ENCODE data around the gene AHDC1.

DNA sequence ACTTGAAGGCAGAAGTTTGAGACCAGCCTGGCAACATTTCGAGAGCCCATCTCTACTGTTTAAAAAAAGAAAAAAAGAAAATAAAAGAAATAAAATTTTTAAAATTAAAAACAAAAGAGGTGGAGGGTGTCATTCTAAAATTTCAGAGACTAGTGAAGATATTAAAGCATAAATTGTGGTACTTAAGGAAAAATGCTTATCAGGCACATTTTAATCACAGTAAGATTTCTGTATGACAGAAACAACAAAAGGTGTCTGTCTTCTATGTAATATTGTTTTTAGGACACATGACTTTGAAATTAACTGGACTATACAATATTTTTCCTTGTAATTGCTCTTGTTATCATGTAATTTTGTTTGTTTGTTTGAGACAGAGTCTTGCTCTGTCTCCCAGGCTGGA lies 118.6 kb downstream of the AHDC1 start:
- TF ChIP-seq, protein P1, sequence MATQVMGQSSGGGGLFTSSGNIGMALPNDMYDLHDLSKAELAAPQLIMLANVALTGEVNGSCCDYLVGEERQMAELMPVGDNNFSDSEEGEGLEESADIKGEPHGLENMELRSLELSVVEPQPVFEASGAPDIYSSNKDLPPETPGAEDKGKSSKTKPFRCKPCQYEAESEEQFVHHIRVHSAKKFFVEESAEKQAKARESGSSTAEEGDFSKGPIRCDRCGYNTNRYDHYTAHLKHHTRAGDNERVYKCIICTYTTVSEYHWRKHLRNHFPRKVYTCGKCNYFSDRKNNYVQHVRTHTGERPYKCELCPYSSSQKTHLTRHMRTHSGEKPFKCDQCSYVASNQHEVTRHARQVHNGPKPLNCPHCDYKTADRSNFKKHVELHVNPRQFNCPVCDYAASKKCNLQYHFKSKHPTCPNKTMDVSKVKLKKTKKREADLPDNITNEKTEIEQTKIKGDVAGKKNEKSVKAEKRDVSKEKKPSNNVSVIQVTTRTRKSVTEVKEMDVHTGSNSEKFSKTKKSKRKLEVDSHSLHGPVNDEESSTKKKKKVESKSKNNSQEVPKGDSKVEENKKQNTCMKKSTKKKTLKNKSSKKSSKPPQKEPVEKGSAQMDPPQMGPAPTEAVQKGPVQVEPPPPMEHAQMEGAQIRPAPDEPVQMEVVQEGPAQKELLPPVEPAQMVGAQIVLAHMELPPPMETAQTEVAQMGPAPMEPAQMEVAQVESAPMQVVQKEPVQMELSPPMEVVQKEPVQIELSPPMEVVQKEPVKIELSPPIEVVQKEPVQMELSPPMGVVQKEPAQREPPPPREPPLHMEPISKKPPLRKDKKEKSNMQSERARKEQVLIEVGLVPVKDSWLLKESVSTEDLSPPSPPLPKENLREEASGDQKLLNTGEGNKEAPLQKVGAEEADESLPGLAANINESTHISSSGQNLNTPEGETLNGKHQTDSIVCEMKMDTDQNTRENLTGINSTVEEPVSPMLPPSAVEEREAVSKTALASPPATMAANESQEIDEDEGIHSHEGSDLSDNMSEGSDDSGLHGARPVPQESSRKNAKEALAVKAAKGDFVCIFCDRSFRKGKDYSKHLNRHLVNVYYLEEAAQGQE (IDR thresholded peaks at IDR 0.05; ENCODE audit: borderline replicate concordance in 1 of 2, low read depth in 1 of 2, low read length in 2 of 2): no peak
- TF ChIP-seq ZNF33A (CRISPR knock-in tag; IDR thresholded peaks at IDR 0.05; ENCODE audit: borderline replicate concordance) (no peak), TCF7L2 (IDR thresholded peaks at IDR 0.05; ENCODE audit: low read depth, low read length) (no peak), CHD2 (IDR thresholded peaks at IDR 0.05; ENCODE audit: low read depth, low read length) (no peak), RFX5 (IDR thresholded peaks at IDR 0.05; ENCODE audit: low read depth, low read length) (no peak), HDAC6 (IDR thresholded peaks at IDR 0.05; ENCODE audit: low read depth, low read length) (no peak), KLF12 (CRISPR knock-in tag; IDR thresholded peaks at IDR 0.05; ENCODE audit: borderline replicate concordance) (no peak), NFYB (CRISPR knock-in tag; IDR thresholded peaks at IDR 0.05) (no peak)
- TF ChIP-seq, protein P2, sequence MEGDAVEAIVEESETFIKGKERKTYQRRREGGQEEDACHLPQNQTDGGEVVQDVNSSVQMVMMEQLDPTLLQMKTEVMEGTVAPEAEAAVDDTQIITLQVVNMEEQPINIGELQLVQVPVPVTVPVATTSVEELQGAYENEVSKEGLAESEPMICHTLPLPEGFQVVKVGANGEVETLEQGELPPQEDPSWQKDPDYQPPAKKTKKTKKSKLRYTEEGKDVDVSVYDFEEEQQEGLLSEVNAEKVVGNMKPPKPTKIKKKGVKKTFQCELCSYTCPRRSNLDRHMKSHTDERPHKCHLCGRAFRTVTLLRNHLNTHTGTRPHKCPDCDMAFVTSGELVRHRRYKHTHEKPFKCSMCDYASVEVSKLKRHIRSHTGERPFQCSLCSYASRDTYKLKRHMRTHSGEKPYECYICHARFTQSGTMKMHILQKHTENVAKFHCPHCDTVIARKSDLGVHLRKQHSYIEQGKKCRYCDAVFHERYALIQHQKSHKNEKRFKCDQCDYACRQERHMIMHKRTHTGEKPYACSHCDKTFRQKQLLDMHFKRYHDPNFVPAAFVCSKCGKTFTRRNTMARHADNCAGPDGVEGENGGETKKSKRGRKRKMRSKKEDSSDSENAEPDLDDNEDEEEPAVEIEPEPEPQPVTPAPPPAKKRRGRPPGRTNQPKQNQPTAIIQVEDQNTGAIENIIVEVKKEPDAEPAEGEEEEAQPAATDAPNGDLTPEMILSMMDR (CRISPR knock-in tag; IDR thresholded peaks at IDR 0.05): no peak
- TF ChIP-seq, protein P3, sequence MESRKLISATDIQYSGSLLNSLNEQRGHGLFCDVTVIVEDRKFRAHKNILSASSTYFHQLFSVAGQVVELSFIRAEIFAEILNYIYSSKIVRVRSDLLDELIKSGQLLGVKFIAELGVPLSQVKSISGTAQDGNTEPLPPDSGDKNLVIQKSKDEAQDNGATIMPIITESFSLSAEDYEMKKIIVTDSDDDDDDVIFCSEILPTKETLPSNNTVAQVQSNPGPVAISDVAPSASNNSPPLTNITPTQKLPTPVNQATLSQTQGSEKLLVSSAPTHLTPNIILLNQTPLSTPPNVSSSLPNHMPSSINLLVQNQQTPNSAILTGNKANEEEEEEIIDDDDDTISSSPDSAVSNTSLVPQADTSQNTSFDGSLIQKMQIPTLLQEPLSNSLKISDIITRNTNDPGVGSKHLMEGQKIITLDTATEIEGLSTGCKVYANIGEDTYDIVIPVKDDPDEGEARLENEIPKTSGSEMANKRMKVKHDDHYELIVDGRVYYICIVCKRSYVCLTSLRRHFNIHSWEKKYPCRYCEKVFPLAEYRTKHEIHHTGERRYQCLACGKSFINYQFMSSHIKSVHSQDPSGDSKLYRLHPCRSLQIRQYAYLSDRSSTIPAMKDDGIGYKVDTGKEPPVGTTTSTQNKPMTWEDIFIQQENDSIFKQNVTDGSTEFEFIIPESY (CRISPR knock-in tag; IDR thresholded peaks at IDR 0.05): no peak

Data from HepG2 (cell line).